CD4-positive, alpha-beta T cell (primary cell): ENCODE measurements around the gene VPS25. TPM values are rescaled to one million over a fixed set of nuclear protein-coding genes. Genes with fewer than 3 reads are reported as not detected.

ENCODE experiments used
- ATAC-seq: fragments of 200-7000 bp; cut with Tn5 transposase; one replicate; pipeline ENCODE4 v1.10.0; 2022; ENCODE audit warnings: mild to moderate bottlenecking; ENCODE audit not compliant: poor library complexity
- CTCF ChIA-PET: fragments of 350-600 bp; sonication (Branson Sonifier 250); formaldehyde crosslinking; loops from one replicate; lab custom pipeline; 2021; ENCODE audit warnings: antibody characterized with exemption, inconsistent platforms; lab: Charles Lee
- POLR2A ChIA-PET: fragments of 350-600 bp; sonication (Branson Sonifier 250); formaldehyde crosslinking; loops from one replicate; lab custom pipeline; 2021; ENCODE audit warnings: antibody characterized with exemption, inconsistent platforms; lab: Charles Lee
- DNase-seq, 14 experiments: peaks; one replicate each; pipeline ENCODE4 v3.0.0-alpha.2; 2013 to 2020; ENCODE audit warnings: mixed read lengths in 2 of 14
- H3K27ac ChIP-seq, 2 donors: one replicate each; pipeline versions ENCODE4 v1.5.1 to v1.7.0; 2013; ENCODE audit warnings: low read length in 2 of 2, low read depth in 1 of 2, mild to moderate bottlenecking in 1 of 2
- H3K27me3 ChIP-seq, 2 experiments: 1 replicate in 1 of 2; 2 replicates in 1 of 2; pipeline versions ENCODE4 v1.6.1 to v1.7.0; 2013; ENCODE audit warnings: low read length in 2 of 2, control low read depth in 1 of 2, mild to moderate bottlenecking in 1 of 2, moderate library complexity in 1 of 2; ENCODE audit not compliant: insufficient read depth in 2 of 2, control insufficient read depth in 1 of 2
- H3K36me3 ChIP-seq: one replicate; pipeline ENCODE4 v1.6.1; 2013; ENCODE audit warnings: low read length, control low read depth; ENCODE audit not compliant: insufficient read depth
- H3K4me1 ChIP-seq: one replicate; pipeline ENCODE4 v1.6.1; 2013; ENCODE audit warnings: low read length, control low read depth; ENCODE audit not compliant: insufficient read depth
- H3K4me3 ChIP-seq: one replicate; pipeline ENCODE4 v1.5.1; 2013; ENCODE audit warnings: mild to moderate bottlenecking, low read length, moderate library complexity
- H3K9me3 ChIP-seq, 2 experiments: 1 replicate in 1 of 2; 2 replicates in 1 of 2; pipeline versions ENCODE4 v1.6.1 to v1.7.0; 2013; ENCODE audit warnings: low read length in 2 of 2, mild to moderate bottlenecking in 2 of 2, control low read depth in 1 of 2, moderate library complexity in 1 of 2; ENCODE audit not compliant: control insufficient read depth in 1 of 2, insufficient read depth in 1 of 2
- H3K27ac Mint-ChIP-seq: one replicate; pipeline ENCODE4 v1.8.0; 2020; ENCODE audit warnings: mixed read lengths
- H3K27me3 Mint-ChIP-seq: one replicate; pipeline ENCODE4 v1.8.0; 2021; ENCODE audit warnings: mixed read lengths
- H3K36me3 Mint-ChIP-seq: one replicate; pipeline ENCODE4 v1.8.0; 2021; ENCODE audit warnings: low read depth, mixed read lengths
- H3K4me1 Mint-ChIP-seq: one replicate; pipeline ENCODE4 v1.8.0; 2021; ENCODE audit warnings: low read depth, mixed read lengths
- H3K4me3 Mint-ChIP-seq: one replicate; pipeline ENCODE4 v1.8.0; 2020; ENCODE audit warnings: mild to moderate bottlenecking, mixed read lengths
- H3K9me3 Mint-ChIP-seq: one replicate; pipeline ENCODE4 v1.8.0; 2020; ENCODE audit warnings: mixed read lengths
- CTCF ChIP-seq: fragments of 200-600 bp; IDR thresholded peaks from one replicate; pipeline ENCODE4 v1.8.0; 2022; ENCODE audit warnings: antibody characterized with exemption, mild to moderate bottlenecking
- intact Hi-C, 2 experiments: fragments of 100-400 bp; cut with DNase I in 1 of 2; cut with micrococcal nuclease in 1 of 2; formaldehyde crosslinking; loops; one replicate each; pipeline versions ENCODE4 v1.15.1 to v1.9.0; 2023 to 2025; cut with DNase I, micrococcal nuclease
- total RNA-seq, 174 experiments: library from RNA in 2 of 174; stranded (reverse) in 2 of 174; gene quantifications; one replicate each; pipeline ENCODE4 v1.2.3 and lab custom pipeline; 2021 to 2026

VPS25 gene
- total RNA-seq, 2 experiments from 2014 or later, result 40.6 to 45.7 TPM

- H3K9me3 Mint-ChIP-seq, result no peaks in the 10 kb centered on the region
- H3K27me3 Mint-ChIP-seq, result no peaks in the 10 kb centered on the region
- no peak for TF ChIP-seq CTCF
- peaks cover 23% of the 10 kb centered on the region for H3K36me3 Mint-ChIP-seq
- Histone ChIP-seq H3K4me3 (no peak overlapping the region), H3K4me1 (no peaks in the 10 kb centered on the region), H3K27ac (no peak overlapping the region), H3K36me3 (peaks cover 21% of the 10 kb centered on the region), H3K27me3 (no peaks in the 10 kb centered on the region), H3K9me3 (no peaks in the 10 kb centered on the region)
- ChIA-PET CTCF (no interaction called here), POLR2A (no interaction called here)
- H3K4me1 Mint-ChIP-seq, result no peaks in the 10 kb centered on the region
- ATAC-seq (no peak), DNase-seq (no peak)
- intact Hi-C loops, result no loop called here
- H3K4me3 Mint-ChIP-seq, result no peak overlapping the region
- H3K27ac Mint-ChIP-seq, result no peak overlapping the region
Observed at GRCh38 chr17:42806249-42806648, 33.0 kb downstream of the VPS25 start.

GRCh38 chr17:42809250-42809649, 36.0 kb downstream of the VPS25 start:
- no peaks in the 10 kb centered on the region for H3K27me3 ChIP-seq
- H3K27ac ChIP-seq, result no peak overlapping the region
- DNase-seq (no peak), ATAC-seq (no peak)
- ChIA-PET POLR2A (no interaction called here), CTCF (interaction anchor here (0.8 kb wide), 1 partner anchor 71 kb away, joined by 3 read pairs; no protein-coding TSS in a partner anchor)
- intact Hi-C loops, result no loop called here
- no peaks in the 10 kb centered on the region for H3K4me1 ChIP-seq
- H3K4me1 Mint-ChIP-seq, result no peaks in the 10 kb centered on the region
- peaks cover 42% of the 10 kb centered on the region for H3K36me3 Mint-ChIP-seq
- H3K27me3 Mint-ChIP-seq, result no peaks in the 10 kb centered on the region
- TF ChIP-seq CTCF, result no peak
- H3K4me3 Mint-ChIP-seq, result no peak overlapping the region
- H3K36me3 ChIP-seq, result peaks cover 36% of the 10 kb centered on the region
- H3K9me3 Mint-ChIP-seq, result no peaks in the 10 kb centered on the region
- H3K4me3 ChIP-seq, result no peak overlapping the region
- no peak overlapping the region for H3K27ac Mint-ChIP-seq
- H3K9me3 ChIP-seq, result no peaks in the 10 kb centered on the region

- TF ChIP-seq CTCF, result no peak
- H3K27ac ChIP-seq, result no peak overlapping the region
- Mint-ChIP-seq H3K36me3 (peaks cover 82% of the 10 kb centered on the region), H3K27ac (no peak overlapping the region), H3K9me3 (no peaks in the 10 kb centered on the region), H3K4me3 (no peak overlapping the region), H3K27me3 (no peaks in the 10 kb centered on the region), H3K4me1 (peaks cover 2% of the 10 kb centered on the region)
- peaks cover 83% of the 10 kb centered on the region for H3K36me3 ChIP-seq
- H3K27me3 ChIP-seq, result no peaks in the 10 kb centered on the region
- intact Hi-C loops, result no loop called here
- ChIA-PET CTCF (interaction anchor here (1.1 kb wide), 1 partner anchor 9 kb away, joined by 5 read pairs; the partner anchor contains the start of gene BECN1), POLR2A (interaction anchor here (0.6 to 1.6 kb wide), 2 partner anchors 9 to 75 kb away, joined by 4 to 5 read pairs; partner anchors contain the start of gene BECN1)
- H3K4me3 ChIP-seq, result no peak overlapping the region
- DNase-seq (no peak), ATAC-seq (no peak)
- H3K9me3 ChIP-seq, result no peaks in the 10 kb centered on the region
- no peaks in the 10 kb centered on the region for H3K4me1 ChIP-seq
Observed at GRCh38 chr17:42814633-42815399, 41.6 kb downstream of the VPS25 start.
